Measurements from ENCODE around the gene BPIFB3. TPM values are rescaled to one million over a fixed set of nuclear protein-coding genes. Genes with fewer than 3 reads are reported as not detected.
A peak's percentile ranks its signal among the peaks of the same experiment; 100 is the strongest.

BPIFB3 gene
- total and polyA plus RNA-seq, 2 of the 13 experiments (the other 11 are each of a cell fraction or from before 2014, with no cell fraction given), result 0.09 TPM; not detected in 1

GRCh38 chr20:33006776-33007375, 46.8 kb upstream of the BPIFB3 start (continued):
- TF ChIP-seq, protein P1, sequence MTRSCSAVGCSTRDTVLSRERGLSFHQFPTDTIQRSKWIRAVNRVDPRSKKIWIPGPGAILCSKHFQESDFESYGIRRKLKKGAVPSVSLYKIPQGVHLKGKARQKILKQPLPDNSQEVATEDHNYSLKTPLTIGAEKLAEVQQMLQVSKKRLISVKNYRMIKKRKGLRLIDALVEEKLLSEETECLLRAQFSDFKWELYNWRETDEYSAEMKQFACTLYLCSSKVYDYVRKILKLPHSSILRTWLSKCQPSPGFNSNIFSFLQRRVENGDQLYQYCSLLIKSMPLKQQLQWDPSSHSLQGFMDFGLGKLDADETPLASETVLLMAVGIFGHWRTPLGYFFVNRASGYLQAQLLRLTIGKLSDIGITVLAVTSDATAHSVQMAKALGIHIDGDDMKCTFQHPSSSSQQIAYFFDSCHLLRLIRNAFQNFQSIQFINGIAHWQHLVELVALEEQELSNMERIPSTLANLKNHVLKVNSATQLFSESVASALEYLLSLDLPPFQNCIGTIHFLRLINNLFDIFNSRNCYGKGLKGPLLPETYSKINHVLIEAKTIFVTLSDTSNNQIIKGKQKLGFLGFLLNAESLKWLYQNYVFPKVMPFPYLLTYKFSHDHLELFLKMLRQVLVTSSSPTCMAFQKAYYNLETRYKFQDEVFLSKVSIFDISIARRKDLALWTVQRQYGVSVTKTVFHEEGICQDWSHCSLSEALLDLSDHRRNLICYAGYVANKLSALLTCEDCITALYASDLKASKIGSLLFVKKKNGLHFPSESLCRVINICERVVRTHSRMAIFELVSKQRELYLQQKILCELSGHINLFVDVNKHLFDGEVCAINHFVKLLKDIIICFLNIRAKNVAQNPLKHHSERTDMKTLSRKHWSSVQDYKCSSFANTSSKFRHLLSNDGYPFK (CRISPR knock-in tag; IDR thresholded peaks at IDR 0.05; ENCODE audit: borderline replicate concordance), result no peak
- no peak for TF ChIP-seq ZNF564 (CRISPR knock-in tag; IDR thresholded peaks at IDR 0.05)
- TF ChIP-seq, protein P2, sequence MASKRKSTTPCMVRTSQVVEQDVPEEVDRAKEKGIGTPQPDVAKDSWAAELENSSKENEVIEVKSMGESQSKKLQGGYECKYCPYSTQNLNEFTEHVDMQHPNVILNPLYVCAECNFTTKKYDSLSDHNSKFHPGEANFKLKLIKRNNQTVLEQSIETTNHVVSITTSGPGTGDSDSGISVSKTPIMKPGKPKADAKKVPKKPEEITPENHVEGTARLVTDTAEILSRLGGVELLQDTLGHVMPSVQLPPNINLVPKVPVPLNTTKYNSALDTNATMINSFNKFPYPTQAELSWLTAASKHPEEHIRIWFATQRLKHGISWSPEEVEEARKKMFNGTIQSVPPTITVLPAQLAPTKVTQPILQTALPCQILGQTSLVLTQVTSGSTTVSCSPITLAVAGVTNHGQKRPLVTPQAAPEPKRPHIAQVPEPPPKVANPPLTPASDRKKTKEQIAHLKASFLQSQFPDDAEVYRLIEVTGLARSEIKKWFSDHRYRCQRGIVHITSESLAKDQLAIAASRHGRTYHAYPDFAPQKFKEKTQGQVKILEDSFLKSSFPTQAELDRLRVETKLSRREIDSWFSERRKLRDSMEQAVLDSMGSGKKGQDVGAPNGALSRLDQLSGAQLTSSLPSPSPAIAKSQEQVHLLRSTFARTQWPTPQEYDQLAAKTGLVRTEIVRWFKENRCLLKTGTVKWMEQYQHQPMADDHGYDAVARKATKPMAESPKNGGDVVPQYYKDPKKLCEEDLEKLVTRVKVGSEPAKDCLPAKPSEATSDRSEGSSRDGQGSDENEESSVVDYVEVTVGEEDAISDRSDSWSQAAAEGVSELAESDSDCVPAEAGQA (IDR thresholded peaks at IDR 0.05; ENCODE audit: low read depth), result no peak
- TF ChIP-seq, protein P2 (CRISPR knock-in tag; IDR thresholded peaks at IDR 0.05; ENCODE audit: borderline replicate concordance), result no peak
- TF ChIP-seq ZNF326 (CRISPR knock-in tag; IDR thresholded peaks at IDR 0.05; ENCODE audit: borderline replicate concordance), result peak; percentile 82; the same call in 1 of the 2 replicates
- TF ChIP-seq, protein P3, sequence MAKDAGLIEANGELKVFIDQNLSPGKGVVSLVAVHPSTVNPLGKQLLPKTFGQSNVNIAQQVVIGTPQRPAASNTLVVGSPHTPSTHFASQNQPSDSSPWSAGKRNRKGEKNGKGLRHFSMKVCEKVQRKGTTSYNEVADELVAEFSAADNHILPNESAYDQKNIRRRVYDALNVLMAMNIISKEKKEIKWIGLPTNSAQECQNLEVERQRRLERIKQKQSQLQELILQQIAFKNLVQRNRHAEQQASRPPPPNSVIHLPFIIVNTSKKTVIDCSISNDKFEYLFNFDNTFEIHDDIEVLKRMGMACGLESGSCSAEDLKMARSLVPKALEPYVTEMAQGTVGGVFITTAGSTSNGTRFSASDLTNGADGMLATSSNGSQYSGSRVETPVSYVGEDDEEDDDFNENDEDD (CRISPR knock-in tag; IDR thresholded peaks at IDR 0.05; ENCODE audit: borderline replicate concordance), result 0 out of 2 replicates have a peak, but pooled peaks have one; percentile 28
- TF ChIP-seq ZNF577 (CRISPR knock-in tag; IDR thresholded peaks at IDR 0.05; ENCODE audit: borderline replicate concordance, low read depth), result no peak
- TF ChIP-seq RNF2 (conservative IDR thresholded peaks at IDR 0.05; ENCODE audit: low read depth), result no peak
- no peak; the same call in 1 of the 2 replicates for TF ChIP-seq HOXA3 (CRISPR knock-in tag; IDR thresholded peaks at IDR 0.05)
- no peak for TF ChIP-seq SP2 (CRISPR knock-in tag; IDR thresholded peaks at IDR 0.05)
- TF ChIP-seq ZNF205 (CRISPR knock-in tag; IDR thresholded peaks at IDR 0.05), result 0 out of 2 replicates have a peak, but pooled peaks have one; percentile 11
- no peak for TF ChIP-seq SMARCC2 (IDR thresholded peaks at IDR 0.05)
- no peak for TF ChIP-seq MED1 (CRISPR knock-in tag; IDR thresholded peaks at IDR 0.05)
- no peak for TF ChIP-seq CHD2 (IDR thresholded peaks at IDR 0.05; ENCODE audit: low read depth, low read length)
- TF ChIP-seq, protein P4, sequence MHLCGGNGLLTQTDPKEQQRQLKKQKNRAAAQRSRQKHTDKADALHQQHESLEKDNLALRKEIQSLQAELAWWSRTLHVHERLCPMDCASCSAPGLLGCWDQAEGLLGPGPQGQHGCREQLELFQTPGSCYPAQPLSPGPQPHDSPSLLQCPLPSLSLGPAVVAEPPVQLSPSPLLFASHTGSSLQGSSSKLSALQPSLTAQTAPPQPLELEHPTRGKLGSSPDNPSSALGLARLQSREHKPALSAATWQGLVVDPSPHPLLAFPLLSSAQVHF (CRISPR knock-in tag; IDR thresholded peaks at IDR 0.05), result no peak
- TF ChIP-seq CEBPZ (IDR thresholded peaks at IDR 0.05; ENCODE audit: low read length), result no peak
